ENCODE measurements around the gene SPEM2. TPM values are rescaled to one million over a fixed set of nuclear protein-coding genes. Genes with fewer than 3 reads are reported as not detected.

Gene SPEM2
- total RNA-seq, 1 donor from 2014 or later, result not detected

DNA sequence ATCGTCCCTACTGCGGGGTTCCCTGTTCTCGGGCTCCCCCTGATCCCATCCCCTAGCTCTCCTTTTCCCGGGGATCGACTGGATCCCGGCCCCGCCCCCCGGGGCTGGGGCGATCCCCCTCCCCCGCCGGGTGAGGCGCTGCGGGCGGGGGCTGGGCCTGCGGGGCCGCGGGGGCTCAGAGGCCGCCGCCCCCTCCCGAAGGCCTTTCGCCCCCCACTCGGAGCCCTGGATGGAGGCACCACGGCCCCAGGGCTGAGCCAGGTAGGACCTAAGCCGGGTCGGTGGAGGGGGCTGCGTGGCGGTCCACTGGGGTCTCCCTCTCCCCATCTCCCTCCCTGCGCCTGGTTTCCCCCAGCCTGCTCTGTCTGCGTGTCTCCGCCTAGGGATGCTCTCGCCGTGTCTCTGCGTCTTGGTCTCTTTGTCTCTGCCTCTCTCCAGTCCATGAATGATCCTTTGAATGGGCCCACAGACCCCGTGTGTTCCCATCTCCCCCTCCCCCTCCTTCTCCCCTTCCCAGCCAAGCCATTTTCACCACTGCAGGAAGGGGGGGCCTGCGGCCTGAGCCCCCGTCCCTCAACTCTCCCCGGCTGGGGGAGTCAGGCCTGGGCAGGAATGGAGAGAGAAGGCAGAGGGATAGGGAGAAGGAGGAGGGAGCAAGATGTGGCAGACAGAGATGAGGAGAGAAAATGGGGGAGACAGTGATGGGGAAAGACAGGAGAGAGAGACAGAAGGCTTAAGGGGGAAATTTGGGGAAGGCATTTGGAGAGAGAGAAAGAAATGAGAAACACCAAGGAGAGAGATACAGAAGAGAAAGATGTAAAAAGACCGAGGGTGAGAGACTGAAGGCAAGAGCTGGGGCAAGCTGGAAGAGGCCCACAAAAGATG lies 19.8 kb upstream of the SPEM2 start:
- no peak for DNase-seq (ENCODE audit: low spot score in 2 of 2)
- peaks cover 0 to 22% of the 10 kb centered on the region in 2 donors for H3K4me1 ChIP-seq
- TF ChIP-seq, protein P1, sequence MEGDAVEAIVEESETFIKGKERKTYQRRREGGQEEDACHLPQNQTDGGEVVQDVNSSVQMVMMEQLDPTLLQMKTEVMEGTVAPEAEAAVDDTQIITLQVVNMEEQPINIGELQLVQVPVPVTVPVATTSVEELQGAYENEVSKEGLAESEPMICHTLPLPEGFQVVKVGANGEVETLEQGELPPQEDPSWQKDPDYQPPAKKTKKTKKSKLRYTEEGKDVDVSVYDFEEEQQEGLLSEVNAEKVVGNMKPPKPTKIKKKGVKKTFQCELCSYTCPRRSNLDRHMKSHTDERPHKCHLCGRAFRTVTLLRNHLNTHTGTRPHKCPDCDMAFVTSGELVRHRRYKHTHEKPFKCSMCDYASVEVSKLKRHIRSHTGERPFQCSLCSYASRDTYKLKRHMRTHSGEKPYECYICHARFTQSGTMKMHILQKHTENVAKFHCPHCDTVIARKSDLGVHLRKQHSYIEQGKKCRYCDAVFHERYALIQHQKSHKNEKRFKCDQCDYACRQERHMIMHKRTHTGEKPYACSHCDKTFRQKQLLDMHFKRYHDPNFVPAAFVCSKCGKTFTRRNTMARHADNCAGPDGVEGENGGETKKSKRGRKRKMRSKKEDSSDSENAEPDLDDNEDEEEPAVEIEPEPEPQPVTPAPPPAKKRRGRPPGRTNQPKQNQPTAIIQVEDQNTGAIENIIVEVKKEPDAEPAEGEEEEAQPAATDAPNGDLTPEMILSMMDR (IDR thresholded peaks at IDR 0.05), result no peak
- H3K9me3 ChIP-seq, result no peaks in the 10 kb centered on the region
- peak overlapping the region; percentile 89 to 92 for H3K27ac ChIP-seq
- no peaks in the 10 kb centered on the region for H3K27me3 ChIP-seq
- peak overlapping the region; percentile 67 to 85 for H3K4me3 ChIP-seq
- H3K36me3 ChIP-seq, result peaks cover 0 to 7% of the 10 kb centered on the region in 2 donors
- intact Hi-C loops (cut with DNase I), result loop anchor here (2.0 to 10.0 kb wide), 2 partner anchors 155 to 279 kb away; partner anchors contain the start of genes SENP3, TP53 and WRAP53

DNA sequence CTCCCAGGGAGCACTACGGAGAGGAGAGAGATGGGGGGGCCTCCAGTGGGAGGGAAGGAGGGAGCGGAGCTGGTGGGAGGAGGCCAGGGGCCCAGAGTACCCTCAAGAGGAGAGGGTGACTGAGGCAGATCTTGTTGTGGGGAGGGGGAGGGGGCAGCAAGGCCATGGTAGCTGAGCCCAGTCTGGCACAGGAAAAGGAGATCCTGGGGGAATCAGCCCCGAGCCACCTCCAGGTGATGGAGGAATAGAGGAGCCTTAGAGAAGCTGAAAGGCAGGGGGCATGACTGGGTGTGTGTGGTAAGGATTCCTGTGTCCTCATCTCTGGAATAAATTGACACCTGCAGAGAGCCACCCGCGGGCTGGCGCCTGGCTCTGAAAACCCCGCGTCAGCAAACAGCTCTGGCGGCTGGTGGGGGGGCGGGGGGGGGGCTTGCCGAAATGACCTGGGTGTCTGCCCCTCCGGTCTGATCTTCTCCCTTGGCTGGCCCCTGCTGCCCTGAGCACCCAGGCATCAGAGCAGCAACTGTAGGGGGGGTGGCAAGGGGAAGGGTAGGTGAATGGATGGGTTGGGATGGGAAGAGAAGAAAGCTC lies 19.1 kb upstream of the SPEM2 start:
- Histone ChIP-seq H3K27me3 (no peaks in the 10 kb centered on the region), H3K36me3 (peaks cover 0 to 7% of the 10 kb centered on the region in 2 donors), H3K4me1 (peaks cover 0 to 22% of the 10 kb centered on the region in 2 donors), H3K27ac (peak overlapping the region; percentile 89 to 92), H3K9me3 (no peaks in the 10 kb centered on the region), H3K4me3 (peak overlapping the region in 1 of 2 donors; percentile 85)
- TF ChIP-seq, protein P1 (IDR thresholded peaks at IDR 0.05), result no peak
- DNase-seq (ENCODE audit: low spot score in 2 of 2), result no peak
- intact Hi-C loops (cut with DNase I), result loop anchor here (10.0 kb wide), 1 partner anchor 278 kb away; the partner anchor contains the start of genes TP53 and WRAP53

DNA sequence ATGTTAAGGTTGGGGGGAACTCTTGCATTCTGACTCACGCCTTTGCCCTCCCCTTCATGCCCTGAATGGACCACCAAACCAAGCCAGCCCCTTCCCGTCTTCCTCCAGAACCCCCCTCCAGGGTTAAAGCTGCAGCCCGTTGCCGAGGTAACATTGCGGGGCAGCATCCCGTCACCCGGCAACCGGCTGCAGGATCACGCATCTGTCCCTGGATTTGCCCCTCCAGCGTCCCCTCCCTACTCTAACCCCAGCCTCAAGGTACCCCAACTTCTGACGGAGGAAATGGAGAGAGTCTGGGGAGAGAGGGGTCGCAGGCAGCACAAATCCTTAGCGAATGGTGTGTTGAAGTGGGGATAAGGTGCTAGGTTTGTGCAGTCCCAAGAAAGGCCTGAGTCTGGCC lies 18.3 kb upstream of the SPEM2 start:
- no peak for DNase-seq (ENCODE audit: low spot score in 2 of 2)
- no peak overlapping the region for H3K4me3 ChIP-seq
- peaks cover 0 to 7% of the 10 kb centered on the region in 2 donors for H3K36me3 ChIP-seq
- TF ChIP-seq, protein P1 (IDR thresholded peaks at IDR 0.05), result no peak
- H3K4me1 ChIP-seq, result peaks cover 0 to 19% of the 10 kb centered on the region in 2 donors
- H3K27ac ChIP-seq, result no peak overlapping the region
- H3K9me3 ChIP-seq, result no peaks in the 10 kb centered on the region
- no peaks in the 10 kb centered on the region for H3K27me3 ChIP-seq
- intact Hi-C loops (cut with DNase I), result loop anchor here (10.0 kb wide), 1 partner anchor 278 kb away; the partner anchor contains the start of genes TP53 and WRAP53

DNA sequence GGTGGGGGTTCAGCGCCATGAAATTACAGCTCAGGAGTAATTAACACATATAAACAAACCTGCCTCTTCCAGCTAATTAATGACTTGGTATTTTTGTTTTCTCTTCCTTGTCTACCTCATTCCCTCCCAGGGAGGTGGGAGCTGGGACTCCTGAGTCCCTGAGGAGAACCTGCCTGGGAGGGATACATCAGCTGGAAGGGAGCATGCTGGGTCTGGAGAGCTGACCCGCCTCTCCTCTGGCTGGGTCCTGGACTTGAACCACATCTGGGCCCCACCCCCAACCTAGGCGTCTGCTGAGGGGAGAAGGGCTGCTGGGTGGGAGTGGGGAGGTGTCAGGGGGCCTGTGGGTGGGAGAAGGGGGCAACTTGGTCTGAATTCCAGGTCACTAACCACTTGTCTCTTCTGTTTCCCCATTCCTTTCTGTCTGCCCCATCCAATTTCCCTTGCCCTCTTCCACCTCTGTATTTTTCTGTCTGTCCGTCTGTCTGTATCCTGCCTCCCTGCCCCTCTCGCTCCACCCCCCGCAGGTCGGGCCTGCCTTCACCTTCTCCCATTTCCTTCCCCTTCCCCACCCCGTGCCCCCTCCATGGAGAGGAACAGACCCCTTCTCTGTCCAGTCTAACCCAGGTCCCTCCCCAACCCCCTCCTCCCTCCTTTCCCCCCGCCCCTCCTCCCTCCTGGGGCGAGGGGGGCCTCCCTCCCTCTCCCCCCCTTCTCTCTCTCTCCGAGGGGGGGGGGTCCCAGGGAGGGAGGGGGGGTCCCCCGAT lies 17.7 kb upstream of the SPEM2 start, which contains the start of gene NLGN2:
Gene NLGN2 (plus strand): TSS at position 361 of the 767 bp plus-strand sequence. CDS start 411 bp downstream, outside the sequence.
- intact Hi-C loops (cut with DNase I), result loop anchor here (10.0 kb wide), 1 partner anchor 277 kb away; the partner anchor contains the start of genes TP53 and WRAP53
- H3K4me1 ChIP-seq, result peaks cover 0 to 13% of the 10 kb centered on the region in 2 donors
- TF ChIP-seq, protein P1 (IDR thresholded peaks at IDR 0.05), result no peak
- no peak for DNase-seq (ENCODE audit: low spot score in 2 of 2)
- no peak within 1 kb of the TSS for H3K4me3 ChIP-seq
- peaks cover 0 to 7% of the 10 kb centered on the region in 2 donors for H3K36me3 ChIP-seq
- no peaks in the 10 kb centered on the region for H3K9me3 ChIP-seq
- H3K27ac ChIP-seq, result no peak within 1 kb of the TSS
- no peaks in the 10 kb centered on the region for H3K27me3 ChIP-seq

DNA sequence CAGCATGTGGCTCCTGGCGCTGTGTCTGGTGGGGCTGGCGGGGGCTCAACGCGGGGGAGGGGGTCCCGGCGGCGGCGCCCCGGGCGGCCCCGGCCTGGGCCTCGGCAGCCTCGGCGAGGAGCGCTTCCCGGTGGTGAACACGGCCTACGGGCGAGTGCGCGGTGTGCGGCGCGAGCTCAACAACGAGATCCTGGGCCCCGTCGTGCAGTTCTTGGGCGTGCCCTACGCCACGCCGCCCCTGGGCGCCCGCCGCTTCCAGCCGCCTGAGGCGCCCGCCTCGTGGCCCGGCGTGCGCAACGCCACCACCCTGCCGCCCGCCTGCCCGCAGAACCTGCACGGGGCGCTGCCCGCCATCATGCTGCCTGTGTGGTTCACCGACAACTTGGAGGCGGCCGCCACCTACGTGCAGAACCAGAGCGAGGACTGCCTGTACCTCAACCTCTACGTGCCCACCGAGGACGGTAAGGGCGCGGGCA lies 17.1 kb upstream of the SPEM2 start:
- DNase-seq (ENCODE audit: low spot score in 2 of 2), result no peak
- H3K4me3 ChIP-seq, result no peak overlapping the region
- no peak overlapping the region for H3K27ac ChIP-seq
- intact Hi-C loops (cut with DNase I), result loop anchor here (10.0 kb wide), 1 partner anchor 277 kb away; the partner anchor contains the start of genes TP53 and WRAP53
- no peaks in the 10 kb centered on the region for H3K27me3 ChIP-seq
- no peaks in the 10 kb centered on the region for H3K9me3 ChIP-seq
- peaks cover 0 to 7% of the 10 kb centered on the region in 2 donors for H3K36me3 ChIP-seq
- H3K4me1 ChIP-seq, result peaks cover 0 to 7% of the 10 kb centered on the region in 2 donors
- TF ChIP-seq, protein P1 (IDR thresholded peaks at IDR 0.05), result no peak
